GM21367 (cell line): ENCODE data around the gene HYDIN.

Experiments used
- ATAC-seq: cut with Tn5 transposase; IDR thresholded peaks from one replicate; pipeline ENCODE4 v1.9.1; 2021; ENCODE audit not compliant: unreplicated experiment

Gene HYDIN

DNA sequence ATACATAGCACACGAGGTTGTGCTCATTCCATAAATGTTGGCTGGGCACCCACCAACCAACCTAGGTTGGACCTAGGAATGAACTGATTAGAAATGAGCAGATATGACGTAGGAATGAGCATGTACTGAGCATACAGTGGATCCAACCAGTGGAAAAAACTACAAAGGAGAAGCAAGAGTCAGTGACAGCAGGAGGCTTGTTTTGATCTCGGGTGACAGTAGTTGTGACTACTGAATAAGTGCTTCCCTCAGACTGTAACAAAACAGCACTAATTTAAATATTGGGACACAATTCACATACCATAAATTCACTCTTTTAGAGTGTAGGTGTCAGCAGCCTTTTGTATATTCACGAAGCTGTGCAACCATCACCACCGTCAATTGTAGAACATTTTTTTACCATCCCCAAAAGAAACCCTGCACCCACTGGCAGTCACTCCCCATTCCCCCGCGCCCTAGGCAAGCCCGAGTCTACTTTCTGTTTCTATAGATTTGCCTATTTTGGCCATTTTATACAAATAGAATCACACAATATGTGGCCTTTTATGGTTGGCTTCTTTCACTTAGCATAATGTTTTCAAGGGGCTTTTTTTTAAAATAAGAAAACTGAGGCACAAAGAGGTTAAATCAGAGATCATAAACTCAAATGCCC is 436.5 kb downstream of the HYDIN start:
- peak; percentile 38 for ATAC-seq

DNA sequence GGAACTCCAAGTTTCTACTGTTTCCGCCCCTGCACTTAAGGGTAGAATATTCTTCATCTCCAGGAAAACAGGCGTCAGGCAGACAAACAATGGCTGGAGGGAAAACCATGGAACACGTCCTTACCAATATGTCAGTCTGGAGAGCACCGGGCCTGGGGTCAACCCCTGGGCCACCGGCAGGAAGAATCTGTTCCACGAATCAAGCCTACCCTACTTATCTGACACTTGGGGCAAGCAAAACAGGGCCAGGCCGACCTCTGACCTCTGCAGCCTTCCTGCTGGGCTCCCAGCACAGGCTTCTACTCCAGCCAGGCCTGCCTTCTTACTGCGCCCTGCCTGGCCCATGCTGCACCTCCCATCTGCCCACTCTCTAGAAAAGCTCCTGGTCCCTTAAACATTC is 439.7 kb downstream of the HYDIN start:
- no peak for ATAC-seq

DNA sequence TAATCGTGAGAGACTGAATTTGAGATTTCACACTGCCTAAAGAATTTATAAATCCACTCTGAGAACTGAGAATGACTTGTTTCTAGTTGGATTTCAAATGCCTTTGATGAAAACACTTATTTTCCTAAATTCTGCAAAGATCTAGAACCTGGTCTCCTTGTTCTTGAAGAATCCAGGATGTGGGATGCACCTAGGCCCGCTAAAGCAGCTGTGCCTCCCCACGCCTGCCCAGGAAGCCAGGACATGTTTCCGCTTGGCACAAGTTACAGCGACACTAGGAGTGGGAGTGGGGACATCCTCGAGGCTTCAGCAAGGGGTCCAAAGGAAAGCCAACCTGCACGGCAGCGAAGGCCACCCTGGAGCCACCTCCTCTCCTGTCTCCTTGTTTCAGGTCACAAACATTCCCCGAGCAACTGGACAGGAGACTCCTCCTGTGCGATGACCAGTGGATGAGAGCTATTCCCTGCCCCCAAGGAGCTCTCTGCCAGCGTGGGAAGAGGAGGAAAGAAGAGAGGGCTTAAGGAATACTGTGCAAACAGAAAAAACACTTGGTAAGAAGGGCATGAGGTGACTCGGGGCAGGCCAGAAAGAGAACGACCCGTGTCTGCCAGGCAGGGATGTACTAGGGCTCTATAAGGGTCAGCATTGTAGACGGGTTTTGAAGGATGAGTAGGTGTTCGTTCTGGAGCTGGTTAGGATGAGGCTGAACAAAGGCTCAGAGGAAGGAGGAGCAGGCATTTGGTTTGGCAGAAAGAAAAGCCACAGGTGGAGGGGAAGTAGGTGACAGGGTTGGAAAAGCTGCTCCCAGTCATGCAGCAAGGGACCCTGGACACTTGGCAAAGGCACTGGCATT is 440.7 kb downstream of the HYDIN start:
- ATAC-seq: no peak

DNA sequence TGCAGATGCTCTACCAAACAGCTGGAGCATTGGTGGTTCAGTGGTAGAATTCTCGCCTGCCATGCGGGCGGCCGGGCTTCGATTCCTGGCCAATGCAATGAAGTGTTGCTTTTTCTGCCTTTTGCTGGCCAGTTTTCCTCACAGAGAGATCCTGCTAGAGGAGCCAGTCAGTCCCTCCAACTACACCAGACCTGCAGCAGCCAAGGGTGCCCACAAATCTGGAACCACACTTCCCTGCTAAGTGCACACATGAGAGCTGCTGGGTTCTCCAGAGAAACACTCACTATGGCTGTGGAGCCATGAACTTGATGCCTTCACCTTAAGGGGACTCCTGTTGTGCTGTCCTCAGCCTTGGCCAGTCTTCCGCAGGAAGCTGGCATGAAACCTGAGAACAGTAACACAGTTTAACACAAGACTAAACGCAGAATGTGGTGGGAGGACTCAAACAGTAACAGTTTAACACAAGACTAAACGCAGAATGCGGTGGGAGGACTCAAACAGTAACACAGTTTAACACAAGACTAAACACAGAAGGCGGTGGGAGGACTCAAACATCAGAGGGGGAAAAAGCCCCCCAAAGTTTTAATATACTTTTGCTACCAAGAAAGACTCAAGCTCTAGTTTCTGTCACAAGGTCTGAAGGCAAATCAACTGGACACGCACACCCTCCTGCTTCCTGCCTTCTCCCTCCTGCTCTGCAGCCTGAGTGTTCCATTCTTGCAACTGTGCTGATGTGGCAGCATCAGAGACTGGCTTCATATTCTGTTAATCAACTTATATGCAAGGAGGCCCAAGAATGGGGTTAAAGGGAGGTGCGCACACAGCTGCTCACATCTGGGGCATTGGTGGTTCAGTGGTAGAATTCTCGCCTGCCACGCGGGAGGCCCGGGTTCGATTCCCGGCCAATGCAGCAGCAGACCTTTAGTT is 441.6 kb downstream of the HYDIN start:
- no peak for ATAC-seq

DNA sequence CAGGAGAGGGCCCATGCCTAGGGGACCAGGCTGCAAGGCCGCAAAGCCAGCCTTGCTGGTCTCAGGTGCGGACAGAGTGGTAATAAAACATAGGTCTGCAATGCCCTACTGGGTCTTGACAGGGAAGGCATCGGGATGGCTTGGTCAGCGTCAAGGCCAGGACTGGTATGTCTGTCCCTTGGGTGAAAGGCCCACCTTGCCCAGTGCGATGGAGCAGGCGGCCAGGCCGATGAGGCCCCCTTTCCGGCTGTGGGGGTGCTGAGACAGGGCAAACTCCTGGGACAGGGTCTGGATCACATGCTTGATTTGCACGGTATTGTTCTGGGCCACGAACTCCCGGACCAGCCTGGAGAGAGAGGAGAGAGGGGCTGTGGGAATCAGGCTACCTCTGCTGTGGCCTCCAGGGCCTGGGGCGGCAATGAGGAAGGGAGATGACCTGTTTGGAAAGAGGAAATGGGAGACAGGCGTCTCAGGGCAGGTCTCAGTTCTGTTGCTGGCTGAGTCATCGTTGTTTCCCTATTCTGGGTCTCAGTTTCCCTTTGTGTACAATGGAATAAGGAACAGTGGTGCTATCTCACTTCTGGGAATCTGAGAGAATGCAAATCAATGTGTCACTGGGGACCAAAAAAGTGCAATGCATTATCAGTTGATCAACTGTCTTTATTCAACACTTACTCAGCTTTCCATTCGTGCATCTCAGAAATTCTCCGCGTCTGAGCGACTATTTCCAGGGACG is 444.3 kb downstream of the HYDIN start:
- no peak for ATAC-seq

DNA sequence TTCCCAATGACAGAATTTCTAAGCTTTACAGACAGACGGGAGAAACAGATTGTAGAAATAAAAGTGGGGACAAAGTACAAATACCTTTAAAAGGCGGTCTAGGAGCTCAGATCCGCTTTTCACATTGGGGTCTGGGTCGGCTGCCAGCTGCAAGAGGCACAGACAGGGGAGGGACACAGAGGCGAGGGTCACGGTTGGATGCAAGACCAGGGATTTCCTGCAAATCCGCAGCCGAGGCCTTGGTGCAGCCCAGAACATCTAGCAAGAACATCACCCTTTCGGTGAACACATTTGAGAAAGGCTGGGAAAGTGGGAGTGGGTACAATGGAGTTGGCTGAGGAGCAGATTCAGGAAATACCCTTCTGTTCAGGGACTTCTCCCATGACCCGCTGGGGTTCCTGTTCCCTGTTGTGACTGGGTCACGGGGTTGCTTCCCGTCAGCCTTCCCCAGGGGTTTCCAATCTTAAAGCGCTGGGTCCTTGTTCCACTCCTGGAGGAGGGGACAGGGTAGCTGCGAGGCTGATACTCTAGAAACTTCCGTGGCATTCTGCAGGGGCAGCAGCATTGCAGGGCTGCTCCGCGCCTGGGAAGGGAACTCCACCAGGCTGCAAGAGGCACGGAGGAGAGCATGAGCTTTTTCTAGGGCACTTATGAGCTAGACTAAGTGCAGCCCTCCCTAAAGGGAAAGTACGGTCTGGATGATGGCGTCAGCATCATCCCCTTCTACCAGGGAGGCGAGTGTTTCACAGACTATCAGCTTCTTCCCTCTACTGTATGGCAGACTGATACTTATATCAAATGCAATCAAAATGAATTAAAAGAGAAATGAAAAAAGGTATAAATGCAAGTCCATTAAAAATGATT is 445.6 kb downstream of the HYDIN start:
- ATAC-seq: no peak

DNA sequence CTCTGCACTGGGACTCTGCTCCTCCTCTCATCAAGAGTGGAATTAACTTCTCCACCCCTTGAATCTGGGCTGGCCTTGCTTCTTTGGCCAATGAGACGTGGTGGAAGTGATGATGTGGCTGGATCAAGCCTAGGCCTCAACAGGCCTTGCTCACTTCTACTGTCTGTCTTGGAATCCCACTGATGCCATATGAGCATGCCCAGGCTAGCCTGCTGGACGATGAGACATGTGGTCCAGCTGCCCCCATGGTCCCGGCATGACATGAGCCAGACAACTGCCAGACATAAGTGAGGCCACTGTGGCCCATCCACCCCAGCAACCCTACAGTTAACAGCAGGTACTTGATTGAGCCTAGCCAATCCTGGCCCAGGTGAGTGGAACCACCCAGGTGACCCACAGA is 448.3 kb downstream of the HYDIN start:
- ATAC-seq: no peak

DNA sequence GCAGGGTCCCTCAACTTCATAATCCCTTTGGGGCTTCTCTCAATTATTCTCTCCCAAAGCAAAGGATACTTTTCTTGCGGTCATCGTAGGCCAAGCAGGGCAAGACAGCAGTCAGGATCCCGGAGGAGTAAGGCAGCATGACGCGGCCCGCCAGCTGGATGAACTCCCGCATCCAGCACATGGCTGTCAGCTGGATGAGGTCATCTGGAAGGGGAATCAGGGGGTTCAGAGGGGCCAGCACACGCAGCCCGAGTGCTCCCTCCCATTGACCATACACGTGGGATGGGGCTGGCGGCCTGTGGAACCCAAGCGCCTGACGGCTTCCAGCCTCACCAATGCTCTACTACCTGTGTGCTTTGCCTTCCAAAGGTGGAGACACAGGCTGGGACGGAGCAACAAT is 448.7 kb downstream of the HYDIN start:
- no peak for ATAC-seq

DNA sequence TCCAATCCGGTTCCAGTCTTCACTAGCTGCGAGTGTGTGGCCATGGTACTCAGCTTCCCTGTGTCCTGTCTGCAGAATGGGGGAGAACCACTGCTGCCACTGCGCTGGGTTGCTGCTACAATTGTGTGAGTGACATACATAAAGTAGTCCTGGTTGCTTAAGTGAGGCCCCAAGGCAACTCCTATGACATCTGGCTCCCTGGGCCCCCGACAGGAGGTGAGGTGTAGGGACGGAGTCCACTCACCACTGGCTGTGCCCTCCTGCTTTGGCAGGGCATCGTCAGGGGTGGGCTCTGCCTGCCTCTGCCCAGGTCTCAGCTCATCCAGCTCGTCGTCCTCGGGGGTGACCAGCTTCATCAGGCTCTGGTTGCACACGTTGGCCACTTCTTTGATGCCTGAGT is 450.0 kb downstream of the HYDIN start:
- ATAC-seq: no peak

DNA sequence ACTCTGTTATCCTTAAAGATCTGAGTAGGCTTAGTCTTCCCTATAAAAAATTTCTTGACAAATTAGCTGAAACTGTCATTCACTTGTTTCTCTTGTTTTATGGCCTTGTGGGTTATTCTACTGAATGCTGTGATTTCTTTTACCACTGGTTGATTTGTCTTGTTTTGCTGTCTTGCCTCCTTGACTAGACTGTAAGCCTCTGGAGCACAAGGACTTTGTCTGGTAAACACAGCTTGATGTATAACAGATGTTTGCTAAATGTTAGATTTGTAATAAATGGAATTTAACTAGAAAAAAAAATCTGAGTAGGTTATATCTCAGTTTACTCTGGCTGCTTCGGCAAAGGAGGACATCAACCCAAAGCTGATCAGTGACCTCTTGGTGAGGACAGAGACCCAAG is 451.2 kb downstream of the HYDIN start:
- no peak for ATAC-seq

DNA sequence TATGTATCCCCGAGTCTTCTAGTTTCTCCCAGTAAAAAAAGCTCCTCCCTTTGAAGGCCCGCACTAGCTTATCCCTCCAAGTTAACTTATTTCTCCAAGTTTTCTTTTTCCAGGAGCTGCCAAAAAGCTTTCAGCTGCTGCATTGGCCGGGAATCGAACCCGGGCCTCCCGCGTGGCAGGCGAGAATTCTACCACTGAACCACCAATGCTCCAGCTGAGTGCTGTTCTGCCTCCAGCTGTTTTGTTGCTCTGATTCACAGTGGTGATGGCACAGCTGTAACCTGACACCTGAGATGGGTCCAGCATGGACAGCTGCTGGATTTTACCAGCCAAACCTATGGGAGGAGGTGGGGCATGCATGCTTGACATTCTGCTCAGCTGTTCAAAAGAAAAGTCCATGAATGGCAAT is 451.6 kb downstream of the HYDIN start:
- no peak for ATAC-seq

DNA sequence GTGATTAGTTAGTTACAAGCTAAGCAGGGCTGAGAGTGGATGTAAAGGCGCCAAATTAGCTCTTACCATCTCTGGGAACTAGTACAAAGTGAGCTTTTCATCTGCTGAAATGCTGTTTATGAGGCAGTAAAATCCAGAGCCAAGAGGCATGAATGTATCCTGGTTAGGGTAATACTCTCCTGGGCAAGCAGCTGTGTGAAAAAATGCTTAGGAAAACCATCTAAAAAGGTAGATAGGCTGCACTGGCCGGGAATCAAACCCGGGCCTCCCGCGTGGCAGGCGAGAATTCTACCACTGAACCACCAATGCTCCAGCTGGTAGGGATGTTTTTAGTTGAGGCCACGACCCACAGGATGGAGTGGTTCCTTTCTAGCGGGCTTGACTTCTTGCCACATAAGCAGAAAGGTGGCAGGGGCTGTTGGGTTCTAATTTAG is 452.5 kb downstream of the HYDIN start:
- no peak for ATAC-seq

DNA sequence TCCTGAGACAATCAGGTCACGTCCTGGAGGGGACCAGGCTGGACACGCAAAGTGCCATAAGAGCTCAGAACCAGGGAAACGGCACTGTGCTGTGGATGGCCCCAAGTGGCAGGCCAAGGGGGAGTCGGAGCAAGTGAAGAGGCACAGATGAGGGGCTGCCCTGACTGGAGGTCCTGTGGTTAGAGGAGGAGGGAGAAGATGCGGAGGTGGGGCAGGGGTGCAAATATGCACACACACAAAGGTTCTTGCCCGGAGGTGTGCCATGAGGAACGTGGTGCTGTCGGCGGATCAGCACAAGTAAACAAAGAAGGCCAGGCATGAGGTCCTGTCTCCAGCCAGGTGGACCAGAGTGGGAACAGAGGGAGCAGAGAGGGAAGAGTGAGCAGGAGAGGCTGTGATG is 453.0 kb downstream of the HYDIN start:
- no peak for ATAC-seq

DNA sequence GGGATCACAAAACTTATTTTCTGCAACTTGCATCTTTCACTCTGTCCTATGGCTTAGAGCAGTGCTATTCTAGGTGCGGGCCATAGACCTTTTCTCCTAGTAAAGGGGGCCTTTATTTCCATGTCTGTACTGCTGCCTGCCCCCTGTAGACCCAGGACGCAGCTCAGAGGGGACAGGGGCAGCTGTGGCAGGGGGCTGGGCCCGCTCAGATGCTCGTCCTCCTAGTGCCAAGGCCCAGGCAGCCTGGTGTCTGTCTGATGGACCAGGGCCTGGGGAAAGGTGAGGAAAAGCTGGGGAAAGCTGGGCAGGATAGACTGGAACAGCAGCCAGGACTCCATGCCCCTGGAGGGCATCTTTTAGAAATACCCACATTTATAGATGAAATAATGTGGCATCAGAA is 455.1 kb downstream of the HYDIN start:
- ATAC-seq: no peak

DNA sequence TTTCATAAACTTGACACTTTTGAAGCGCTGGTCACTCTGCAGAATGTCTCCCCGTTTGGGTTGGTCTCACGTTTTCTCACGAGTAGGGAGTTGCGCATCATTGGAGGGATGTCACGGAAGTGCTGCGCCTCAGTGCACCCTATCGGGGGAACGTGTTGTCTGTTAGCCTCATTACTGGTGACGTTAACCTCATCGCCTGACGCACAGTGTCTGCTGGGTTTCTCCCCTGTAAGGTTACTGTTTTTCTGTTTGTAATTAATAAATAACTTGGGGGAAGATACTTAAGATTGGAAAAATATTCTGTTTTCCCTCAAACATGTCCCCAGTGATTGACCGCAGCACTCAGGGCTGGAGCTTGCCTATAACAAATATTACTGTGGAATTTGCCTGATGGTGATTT is 456.3 kb downstream of the HYDIN start:
- ATAC-seq: no peak

DNA sequence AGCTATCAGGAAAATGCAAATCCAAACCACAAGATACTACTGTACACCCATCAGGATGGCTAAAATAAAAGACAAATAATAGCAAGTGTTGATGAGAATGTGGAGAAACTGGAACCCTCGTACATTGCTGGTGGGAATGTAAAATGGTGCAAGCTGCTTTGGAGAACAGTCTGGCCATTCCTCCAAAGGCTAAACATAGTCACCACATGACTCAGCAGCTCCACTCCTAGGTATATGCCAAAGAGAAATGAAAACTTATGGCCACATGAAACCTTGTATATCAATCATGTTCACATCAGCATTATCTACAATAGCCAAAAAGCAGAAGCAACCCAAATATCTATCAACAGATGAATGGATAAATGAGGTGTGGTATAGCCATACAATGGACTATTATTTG is 458.0 kb downstream of the HYDIN start:
- no peak for ATAC-seq

DNA sequence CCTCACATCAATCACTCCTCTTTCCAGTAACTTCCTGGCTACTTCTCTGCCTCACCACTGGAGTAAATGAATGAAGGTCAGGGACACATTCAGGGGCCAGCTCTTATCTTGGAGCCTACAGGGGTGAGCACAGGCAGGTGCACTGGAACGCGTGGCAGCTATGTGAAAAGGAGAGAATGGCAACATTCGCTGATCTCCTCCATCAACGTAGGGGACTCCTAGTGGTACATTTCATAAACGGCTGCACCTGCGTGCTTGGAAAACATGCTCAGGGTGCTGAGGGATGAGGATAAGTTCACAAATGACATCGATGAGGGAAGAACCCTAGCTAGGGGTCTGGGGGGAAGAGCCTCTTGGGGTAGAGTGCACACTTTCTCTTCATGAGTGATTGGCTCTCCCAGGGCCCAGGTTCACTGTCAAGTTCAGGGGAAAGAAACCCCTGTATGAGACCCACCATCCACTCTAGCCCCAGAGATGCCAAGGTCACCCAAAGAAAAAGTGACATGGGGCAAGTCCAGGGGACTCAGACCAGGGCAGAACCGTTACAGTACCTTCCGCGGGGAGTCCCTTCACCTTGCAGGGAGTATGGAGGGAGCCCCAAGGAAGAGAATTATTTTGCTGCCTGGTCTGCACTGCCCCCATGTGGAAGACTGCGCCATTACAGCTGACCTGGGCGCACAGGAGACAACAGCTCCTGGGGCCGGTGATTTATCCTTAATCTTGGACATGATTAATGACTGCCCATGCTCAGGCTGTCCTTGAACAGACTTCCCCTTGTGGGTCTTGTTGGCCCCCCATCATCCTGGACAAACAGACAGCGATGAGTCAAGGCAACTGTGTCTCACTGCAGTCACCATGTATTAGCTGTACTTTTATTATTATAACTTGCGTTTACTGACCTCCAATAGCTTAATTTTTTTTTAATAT is 459.6 kb downstream of the HYDIN start:
- ATAC-seq: no peak

DNA sequence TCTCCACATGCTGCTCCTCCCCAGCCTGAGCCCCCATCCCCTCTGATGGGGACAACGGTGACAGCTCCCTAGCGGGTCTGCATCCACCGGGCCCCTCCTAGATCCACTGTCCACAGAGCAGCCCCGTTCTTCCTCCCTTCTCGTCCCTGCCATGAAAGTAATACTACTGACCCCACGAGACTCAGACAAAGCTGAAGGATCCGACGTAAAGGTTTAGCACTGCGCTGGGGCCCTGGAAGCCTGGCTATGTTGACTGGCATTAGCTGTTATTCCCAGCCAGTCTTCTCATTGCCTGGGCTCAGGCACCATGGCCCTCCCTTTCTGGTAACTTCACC is 460.3 kb downstream of the HYDIN start:
- no peak for ATAC-seq

DNA sequence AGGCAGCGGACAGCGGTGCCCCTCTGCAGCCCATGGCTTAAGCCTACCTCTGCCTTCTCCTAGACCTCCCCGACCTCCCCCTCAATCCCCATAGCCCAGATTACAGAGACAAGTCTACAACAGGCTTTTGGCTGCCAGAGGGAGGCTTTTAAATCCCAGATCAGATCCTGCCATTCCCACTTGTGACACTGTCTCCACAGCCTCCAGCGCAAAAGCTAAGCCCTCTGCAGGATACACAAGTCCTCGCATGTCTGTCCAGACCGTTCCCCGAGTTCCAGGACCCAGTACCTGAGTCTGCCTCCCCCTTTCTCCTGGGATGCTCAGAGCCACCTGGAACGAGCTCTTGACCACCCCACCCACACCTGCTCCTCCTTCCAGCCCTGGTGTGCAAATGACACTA is 460.8 kb downstream of the HYDIN start:
- ATAC-seq: no peak
